NCI-H2196 treated with DMSO at 0.1 percent for 48 hours (cell line): Measurements from ENCODE around the gene HOXD9.

Experiments
- DNase-seq: peaks from one replicate; lab custom pipeline; 2025; ENCODE audit not compliant: unreplicated experiment; lab: John Stamatoyannopoulos, UW

The HOXD9 gene

DNA sequence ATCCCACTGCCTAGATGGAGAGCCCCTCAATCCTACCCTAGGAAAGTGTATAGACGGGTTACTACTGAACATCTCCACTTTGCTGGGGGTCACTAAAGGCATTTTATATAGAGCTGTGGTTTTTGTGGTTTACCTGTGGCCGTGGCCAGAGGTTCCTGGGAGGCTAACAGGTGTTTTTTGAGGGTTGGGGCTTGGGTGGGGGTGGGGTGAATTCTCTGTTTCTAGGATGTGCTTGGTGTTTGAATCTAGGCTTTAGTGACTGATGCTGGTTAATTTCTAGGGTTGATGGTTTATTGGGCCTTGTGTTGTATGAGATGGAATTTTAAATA, 14.7 kb downstream of the HOXD9 start:
- DNase-seq: no peak

- DNase-seq: no peak
Observed at GRCh38 chr2:176137906-176138305, 15.4 kb downstream of the HOXD9 start.

- no peak for DNase-seq
Observed at GRCh38 chr2:176138526-176138922, 16.0 kb downstream of the HOXD9 start.

DNA sequence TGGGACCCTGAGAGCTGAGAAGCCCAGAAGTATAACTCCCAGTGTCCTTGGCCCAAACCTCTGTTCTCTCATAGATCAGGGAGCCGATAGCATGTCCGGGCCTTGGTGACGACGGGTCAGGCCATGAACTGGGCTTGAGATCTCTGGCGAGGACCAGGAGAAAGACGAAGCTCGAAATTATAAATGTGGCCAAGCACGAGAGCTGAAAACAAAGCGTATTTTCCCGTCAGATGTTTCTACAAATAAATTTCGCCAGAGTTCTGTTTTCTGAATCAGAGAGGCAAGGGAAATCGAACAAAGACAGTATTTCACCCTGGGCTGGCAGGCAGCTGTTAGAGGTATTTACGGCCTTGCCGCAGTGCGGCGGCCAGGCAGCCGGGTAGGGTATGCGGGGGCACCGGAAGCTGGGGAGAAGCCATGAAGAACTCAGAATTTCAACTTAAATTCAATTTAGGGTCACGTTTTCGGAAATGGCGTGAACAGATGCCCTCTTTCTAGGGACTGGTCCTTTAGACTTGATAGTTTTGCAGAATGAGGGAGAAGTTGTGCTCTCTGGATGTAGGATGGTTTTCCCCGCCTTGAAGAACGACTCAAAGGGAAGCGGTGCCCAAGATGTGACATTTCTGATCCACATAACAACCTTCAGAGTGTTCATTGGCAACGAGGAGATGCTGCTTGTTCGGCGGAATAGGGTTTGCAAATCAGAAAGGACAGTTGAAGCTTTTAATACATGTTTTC, 16.6 kb downstream of the HOXD9 start:
- no peak for DNase-seq

DNA sequence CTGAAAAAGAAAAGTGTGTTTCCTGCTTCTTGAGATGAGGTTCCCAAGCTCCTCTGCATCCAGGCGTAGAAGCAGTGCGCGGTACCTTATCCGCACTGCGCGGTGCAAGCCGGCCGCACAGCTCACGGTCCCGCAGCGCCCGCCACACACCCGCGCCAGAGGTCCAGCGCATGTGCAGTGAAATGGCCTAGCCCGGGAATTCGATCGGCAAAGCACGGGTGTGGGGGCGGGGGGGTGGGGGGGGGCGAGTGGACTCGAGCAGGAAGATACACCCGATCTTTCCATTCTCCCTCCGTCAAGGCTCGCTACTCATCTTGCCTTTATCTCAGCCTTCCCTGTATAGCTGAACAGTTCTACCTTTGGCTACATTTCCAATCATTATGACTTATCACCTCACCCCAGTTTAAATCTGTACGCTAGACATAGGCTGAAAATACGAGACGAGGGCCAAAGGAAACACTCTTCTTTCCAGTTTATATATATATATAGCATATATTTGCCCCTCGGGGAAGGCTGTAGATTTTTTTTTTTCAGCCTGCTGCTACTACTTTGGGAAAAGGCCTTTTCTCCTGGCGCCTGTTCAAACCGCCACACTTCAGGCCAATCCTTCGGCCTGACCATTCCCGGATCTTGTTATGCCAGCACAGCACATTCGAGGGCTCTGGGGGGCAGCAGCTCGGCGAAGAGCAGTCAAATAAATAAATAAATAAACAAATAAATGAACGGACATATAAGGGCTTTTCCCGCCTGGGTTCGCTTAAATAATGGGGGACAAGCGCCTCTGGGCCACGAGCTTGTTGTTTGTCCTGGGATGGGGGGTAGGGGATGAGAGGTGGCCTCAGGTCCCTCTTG, 17.4 kb downstream of the HOXD9 start:
- DNase-seq: no peak

- DNase-seq: peak; percentile 26
Observed at GRCh38 chr2:176140513-176141317, 18.2 kb downstream of the HOXD9 start.

DNA sequence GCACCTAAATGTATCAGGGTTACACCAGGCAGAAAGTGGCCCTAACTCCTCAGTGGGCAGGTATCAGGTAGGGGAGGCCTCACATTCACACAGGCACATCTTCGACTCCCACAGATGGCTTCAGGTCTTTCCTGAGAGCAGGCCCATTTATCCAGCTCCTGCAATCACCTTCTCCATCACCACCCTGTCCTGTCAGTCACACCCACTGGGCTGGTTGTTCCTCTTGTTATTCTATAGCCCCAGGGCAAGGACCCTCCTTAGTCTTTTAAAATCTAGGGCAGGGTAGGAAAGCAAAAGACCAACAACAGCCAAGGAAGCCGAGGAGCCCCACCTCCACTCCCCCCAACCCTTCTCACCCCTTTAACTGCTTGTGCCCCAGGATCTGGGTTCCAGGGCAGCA, 19.8 kb downstream of the HOXD9 start:
- DNase-seq: no peak

- no peak for DNase-seq
Observed at GRCh38 chr2:176145085-176145969, 22.8 kb downstream of the HOXD9 start.

GRCh38 chr2:176146101-176146500, 23.6 kb downstream of the HOXD9 start:
- DNase-seq: no peak

GRCh38 chr2:176146645-176147044, 24.1 kb downstream of the HOXD9 start:
- no peak for DNase-seq

DNA sequence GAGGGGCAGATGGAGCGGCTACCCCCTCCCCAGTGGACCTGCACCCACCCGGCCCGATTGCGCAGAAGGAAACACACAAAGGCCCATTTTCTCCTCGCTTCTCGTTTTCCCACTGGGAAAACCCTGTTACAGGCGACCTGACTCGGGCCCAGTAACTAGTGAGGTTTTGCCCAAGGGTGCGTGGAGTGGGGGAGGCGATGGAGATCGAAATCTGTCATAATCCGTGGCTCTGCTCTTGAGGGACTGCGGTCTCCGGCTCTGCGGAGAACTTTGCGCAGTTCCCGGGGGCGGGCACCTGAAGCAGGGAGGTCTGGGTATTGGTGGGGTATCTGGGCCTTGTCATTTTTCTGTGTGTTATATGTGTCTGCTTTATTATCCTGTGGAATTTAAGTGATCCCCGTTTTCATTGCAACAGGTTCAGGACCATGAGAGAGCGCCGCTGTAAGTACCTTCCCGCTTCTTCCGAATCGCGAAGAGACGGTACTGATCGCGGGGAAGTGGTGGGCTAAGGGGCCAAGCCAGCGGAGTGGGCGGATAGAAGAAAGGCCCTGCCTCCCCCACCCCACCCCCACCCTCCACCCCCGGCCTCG, 24.8 kb downstream of the HOXD9 start:
- no peak for DNase-seq

DNA sequence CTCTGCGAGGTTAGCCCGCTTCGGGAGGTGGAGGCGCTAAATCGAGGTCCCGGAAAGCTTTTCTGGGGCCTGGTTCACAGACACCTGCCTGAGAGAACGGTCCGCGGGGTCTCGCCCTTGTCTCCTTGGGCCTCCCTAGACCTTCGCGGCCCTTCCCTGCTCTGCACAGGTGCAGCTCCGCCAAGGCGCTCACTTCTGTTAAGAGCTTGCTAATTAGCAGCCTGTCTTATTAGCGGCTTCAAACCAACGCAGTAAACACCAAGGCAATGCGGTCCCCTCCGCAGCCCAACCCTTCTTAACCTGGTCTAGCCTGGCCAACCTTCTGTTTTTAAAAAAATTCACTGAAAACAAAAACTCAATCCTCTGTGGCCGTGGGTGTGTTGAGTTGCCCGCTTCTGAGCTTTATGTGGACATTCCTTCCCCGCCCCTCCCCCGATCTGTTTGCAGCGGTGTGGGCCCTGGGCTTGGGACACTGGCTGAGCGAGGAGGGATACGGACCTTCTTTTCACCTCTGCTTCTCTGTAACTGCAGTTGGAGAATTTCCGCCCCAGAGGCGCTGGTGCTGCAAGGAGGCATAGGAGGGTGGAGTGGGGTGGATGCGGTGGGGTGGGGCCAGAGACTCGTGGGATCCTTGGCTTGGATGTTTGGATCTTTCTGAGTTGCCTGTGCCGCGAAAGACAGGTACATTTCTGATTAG, 25.4 kb downstream of the HOXD9 start:
- no peak for DNase-seq

DNA sequence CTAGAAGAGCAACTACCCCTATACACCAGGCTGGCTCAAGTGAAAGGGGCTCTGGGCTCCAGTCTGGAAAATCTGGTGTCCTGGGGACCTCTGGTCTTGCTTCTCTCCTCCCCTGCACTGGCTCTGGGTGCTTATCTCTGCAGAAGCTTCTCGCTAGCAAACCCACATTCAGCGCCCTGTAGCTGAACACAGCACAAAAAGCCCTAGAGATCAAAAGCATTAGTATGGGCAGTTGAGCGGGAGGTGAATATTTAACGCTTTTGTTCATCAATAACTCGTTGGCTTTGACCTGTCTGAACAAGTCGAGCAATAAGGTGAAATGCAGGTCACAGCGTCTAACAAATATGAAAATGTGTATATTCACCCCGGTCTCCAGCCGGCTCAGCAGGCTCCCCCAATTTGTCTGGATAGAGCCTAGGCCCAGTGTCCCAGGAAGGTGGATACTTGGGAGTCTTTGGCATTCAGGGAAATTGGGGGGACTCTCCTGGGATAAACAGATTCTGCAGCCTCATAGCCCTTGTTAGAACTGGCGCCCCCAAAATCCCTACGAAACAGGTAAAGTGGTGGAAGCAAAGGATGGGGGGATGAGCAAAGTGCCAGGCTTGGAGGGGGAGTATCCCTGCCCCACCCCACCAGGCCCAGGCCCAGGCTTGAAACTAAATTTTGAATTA, 26.4 kb downstream of the HOXD9 start:
- DNase-seq: no peak

GRCh38 chr2:176149481-176149938, 27.0 kb downstream of the HOXD9 start:
- no peak for DNase-seq

DNA sequence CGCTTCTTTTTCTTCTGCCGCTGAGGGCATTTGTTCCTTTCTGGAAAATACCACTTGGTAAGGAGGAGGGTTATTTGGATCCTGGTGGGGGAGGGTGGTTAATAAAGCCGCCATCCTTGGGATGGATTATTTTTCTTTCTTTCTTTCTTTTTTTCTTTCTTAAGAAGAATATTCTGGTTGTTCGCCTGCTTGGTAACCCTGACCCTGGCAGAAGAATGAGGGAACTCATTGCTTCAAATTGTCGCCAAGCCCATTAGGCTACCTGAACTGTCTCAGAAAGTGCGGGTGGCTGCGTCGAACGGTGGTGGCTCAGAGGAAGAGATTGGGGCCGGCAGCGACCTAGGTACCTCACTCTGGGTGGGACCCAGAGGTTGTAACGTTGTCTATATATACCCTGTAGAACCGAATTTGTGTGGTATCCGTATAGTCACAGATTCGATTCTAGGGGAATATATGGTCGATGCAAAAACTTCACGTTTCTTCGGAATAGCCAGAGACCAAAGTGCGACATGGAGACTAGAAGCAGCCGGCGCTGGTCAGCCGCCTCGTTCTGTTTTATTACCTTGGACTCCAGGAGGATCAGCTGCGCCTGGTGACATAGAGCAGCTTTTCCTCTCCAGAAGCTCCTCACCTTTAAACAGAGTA, 27.5 kb downstream of the HOXD9 start:
- no peak for DNase-seq

DNA sequence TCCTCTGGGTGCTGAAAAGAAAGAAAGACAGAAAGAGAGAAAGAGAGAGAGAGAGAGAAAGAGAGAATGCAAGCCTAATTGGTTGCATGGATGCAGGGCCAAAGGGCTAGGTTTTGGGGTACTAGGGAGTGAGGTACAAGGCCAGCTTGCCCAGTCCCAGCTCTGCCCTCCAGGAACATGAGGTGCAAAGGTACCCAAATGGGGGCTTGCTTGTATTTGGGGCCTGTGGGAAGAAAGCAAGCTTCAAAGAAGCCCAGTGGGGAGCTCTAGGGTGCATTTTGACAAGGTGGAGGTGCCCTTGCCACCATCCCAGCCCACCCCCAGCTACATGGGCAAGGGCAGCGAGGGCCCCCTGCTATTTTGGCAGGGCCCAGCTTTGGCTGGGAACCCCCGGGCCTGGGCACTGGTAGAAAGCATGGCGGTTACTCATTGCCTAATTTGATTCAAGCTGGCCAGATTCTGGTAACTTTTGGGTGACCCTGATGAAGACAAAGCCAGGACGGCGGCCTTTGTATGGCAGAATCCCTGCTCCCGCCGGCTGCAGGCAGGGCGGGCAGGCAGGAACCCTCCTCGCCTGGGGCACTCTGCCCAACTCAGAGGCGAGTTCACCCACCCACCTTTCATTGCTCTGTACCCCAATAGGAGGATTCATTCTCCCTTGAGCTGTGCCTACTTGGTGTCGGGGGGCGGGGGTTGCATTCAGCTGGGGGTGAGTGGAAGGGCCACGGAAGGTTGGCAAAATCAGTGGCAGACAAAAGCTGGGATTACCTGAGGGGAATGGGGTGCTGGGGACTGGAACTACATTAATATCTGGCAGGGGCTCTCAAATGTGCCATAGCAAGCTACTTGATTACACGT, 28.3 kb downstream of the HOXD9 start:
- no peak for DNase-seq

DNA sequence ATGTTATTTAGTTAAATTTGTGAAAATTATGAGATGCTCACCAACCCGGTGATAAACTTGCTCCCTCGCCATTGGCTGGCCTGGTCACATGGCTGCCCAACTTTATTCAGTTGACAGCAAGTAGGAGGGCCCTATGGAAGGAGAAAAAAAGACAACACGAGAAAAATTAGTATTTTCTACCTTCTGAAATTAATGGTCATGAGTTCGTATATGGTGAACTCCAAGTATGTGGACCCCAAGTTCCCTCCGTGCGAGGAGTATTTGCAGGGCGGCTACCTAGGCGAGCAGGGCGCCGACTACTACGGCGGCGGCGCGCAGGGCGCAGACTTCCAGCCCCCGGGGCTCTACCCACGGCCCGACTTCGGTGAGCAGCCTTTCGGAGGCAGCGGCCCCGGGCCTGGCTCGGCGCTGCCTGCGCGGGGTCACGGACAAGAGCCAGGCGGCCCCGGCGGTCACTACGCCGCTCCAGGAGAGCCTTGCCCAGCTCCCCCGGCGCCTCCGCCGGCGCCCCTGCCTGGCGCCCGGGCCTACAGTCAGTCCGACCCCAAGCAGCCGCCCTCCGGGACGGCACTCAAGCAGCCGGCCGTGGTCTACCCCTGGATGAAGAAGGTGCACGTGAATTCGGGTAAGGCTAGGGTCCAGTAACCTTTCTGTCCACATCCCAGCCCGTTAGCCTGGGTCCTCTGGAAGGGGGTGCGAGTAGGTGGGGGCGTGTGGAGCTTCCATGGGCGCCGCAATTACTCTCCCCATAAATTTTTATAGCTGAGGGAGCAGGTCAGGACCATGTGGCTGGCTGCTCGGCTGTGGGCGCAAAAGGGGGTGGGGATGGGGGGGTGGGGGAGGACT, 29.1 kb downstream of the HOXD9 start, which contains the start of gene HOXD4:
Gene HOXD4 (plus strand): TSS at position 109 of the 846 bp plus-strand sequence. CDS start 84 bp downstream, at position 193.
- no peak for DNase-seq
